ENCODE results near the gene ENDOU.

The ENDOU gene, protein sequence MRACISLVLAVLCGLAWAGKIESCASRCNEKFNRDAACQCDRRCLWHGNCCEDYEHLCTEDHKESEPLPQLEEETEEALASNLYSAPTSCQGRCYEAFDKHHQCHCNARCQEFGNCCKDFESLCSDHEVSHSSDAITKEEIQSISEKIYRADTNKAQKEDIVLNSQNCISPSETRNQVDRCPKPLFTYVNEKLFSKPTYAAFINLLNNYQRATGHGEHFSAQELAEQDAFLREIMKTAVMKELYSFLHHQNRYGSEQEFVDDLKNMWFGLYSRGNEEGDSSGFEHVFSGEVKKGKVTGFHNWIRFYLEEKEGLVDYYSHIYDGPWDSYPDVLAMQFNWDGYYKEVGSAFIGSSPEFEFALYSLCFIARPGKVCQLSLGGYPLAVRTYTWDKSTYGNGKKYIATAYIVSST

DNA sequence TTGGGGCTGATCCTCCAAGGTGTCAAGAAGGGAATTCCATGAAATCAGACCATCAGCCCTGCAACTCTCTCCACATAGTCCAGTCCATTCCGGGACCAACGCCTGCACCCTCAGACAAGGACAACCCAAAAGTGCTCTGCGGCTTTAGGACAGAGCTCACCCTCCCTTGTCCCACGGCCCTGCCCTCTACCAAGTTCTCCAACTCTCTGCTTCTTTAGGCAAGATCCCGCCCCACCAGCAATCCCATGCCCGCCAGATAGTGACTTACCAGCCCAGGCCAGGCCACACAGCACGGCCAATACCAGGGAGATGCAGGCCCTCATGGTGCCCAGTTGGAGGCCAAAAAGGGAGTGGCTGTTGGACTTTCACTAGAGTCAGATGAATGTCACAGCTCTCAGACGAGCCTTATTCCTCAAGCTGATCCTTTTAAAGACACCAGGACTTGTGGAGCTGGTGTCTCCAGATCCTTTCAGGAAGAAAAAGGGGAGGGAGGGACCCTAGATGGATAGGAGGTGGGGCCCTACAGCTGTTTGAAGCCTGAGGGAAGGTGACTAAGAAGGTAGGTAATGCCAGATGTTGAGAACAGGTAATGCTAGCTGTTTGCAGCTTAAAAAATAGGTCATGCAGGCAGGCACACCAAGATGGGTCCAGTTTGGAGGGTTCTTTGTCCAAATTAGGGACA, at the start of gene ENDOU:
TSS of gene ENDOU (minus strand) at position 400 of the 682 bp plus-strand sequence. CDS start at position 323, 77 bp downstream.
- in situ Hi-C loops (cut with MboI; ENCODE audit: low sequenced_read_pairs): no loop called here

- in situ Hi-C loops (cut with MboI; ENCODE audit: low sequenced_read_pairs): no loop called here
Measured at GRCh38 chr12:47774663-47775062, 49.4 kb upstream of the ENDOU start.

DNA sequence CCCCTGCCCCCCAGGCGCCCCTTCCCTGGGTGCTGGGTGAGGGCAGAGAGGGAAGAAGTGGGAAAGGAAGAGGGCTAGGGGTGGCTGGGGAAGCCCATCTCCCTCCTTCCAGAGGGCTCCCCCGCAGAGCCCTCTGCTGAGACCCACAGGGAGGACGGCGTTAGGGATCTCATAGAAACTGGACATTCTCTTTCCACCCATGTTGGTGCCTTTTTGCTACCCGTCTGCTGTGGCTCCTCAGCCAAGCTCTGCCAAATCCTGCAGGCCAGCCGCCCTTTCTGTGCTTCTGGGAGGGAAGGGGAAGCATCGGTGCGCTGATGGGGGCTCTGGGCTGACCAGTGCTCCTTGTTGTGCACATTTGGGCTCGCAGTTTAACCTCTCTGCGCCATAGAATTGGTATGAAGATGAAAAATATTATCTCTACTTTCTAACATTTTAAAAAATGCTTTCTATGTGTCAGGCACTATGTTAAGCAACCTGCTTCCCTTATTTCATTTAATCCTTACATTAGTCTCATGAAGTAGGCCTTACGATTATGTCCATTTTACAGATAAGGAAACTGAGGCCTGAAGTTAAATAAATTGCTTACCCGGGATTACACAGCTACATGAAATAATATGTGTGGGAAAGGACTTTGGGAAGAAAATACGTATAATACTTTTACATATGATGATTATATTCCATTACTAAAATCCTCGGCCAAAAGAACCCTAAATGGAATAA, 48.7 kb upstream of the ENDOU start:
- in situ Hi-C loops (cut with MboI; ENCODE audit: low sequenced_read_pairs): no loop called here

- in situ Hi-C loops (cut with MboI; ENCODE audit: low sequenced_read_pairs): no loop called here
Measured at GRCh38 chr12:47773062-47773857, 48.0 kb upstream of the ENDOU start, which contains the start of gene SLC48A1. Gene SLC48A1, plus strand, starts transcription at chr12:47773238. Its CDS starts 67 bp downstream, at chr12:47773305.

- in situ Hi-C loops (cut with MboI; ENCODE audit: low sequenced_read_pairs): no loop called here
Measured at GRCh38 chr12:47772738-47773061, 47.4 kb upstream of the ENDOU start.

DNA sequence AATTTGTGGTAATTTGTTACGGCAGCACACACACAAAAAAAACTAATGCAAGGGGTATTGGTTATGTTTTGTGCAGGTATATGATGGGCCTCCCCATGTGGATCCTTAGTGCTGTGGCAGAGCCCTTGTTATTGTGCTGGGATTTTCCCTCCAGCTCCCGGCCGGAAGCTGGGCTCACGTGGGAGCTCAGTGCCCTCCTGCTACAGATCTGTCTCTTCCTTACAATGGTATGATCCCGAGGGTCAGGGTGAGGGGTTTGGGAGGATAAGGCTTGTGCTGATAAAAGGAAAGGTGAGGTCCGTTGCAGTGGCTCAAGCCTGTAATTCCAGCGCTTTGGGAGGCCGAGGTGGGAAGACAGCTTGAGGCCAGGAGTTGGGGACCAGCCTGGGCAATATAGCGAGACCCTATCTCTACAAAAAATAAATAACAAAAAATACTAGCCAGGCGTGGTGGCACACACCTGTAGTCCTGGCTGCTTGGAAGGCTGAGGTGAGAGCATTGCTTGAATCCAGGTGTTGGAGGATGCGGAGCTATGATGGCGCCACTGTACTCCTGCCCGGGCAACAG, 46.9 kb upstream of the ENDOU start:
- in situ Hi-C loops (cut with MboI; ENCODE audit: low sequenced_read_pairs): no loop called here

DNA sequence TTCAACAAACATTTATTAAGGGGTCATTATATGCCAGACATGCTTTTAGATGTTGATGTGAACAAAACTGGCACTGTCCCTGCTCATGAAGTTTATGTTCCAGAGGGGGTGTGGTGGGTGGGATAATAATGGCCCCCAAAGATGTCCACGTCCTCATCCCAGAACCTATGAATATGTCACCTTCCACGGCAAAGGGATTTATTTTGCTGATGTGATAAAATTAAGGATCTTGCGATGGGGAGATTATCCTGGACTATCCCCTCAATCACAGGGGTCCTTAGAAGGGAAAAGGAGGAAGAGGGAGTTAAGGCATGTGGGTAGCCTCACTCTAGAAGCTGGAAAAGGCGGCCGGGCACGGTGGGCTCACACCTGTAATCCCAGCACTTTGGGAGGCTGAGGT, 46.0 kb upstream of the ENDOU start:
- in situ Hi-C loops (cut with MboI; ENCODE audit: low sequenced_read_pairs): no loop called here

DNA sequence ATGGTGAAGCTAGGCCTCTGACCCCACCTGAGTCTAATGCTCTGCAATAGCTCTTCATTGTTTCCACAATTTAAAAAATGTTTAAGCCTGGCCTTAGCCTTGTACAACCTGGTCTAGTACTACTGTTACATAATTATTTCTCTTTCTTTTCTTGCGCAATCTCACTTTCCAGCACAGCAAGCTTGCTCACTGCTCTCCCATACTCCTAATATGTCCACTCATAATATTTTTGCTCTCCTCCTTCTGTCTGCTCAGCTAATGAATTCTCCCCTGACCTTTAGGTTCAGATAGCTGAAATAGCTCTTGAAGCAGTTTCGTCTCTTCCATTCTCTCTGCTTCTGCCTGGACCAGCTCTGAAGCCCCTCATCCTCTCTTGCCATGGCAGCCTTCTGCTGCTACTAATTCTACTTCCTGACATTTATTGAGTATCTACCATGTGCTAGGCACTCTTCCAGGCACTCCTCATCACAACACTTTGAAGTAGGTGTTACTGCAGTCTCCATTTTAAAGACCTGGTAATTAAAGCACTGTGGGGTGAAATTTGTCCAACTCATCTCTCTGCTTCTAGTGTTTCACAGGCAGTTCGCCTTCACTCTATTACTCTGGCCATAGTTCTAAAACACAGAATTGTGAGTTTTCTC, 44.9 kb upstream of the ENDOU start:
- in situ Hi-C loops (cut with MboI; ENCODE audit: low sequenced_read_pairs): no loop called here

DNA sequence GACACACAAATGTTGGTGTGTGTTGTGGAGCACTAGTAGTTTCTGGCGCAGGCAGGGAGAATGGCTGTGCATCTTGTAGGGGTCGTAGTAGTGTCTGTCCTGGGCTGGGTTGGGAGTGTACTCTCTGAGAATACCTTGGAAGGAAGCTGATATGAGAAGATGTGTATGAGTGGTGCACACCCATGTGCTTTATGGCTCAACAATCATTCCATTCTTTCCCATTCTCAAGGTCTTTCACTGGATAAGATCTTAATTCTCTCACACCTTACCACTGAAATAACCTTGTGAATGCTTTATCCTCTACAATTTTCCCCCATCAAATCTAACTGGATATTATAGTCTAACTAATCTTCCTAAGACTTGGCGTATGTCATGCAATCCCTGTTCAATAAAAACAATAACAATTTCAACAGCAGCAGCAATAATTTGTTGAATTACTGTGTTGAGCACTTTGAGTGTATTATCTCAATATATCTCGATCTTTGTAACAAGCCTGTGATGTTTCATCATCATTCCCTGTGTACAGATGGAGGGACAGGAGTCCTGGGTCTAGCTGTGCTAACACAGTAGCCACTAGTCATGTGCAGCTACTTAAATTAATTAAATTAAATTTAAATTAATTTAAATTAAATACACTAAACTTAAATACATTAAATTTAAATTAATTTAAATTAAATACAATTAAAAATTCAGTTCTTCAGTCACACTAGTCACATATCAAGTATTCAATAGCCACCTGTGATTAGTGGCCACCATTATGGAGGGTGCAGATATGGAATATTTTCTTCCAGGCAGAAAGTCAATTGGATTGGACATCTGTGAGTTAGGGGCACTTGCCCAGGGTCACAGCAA, 44.2 kb upstream of the ENDOU start:
- in situ Hi-C loops (cut with MboI; ENCODE audit: low sequenced_read_pairs): no loop called here

DNA sequence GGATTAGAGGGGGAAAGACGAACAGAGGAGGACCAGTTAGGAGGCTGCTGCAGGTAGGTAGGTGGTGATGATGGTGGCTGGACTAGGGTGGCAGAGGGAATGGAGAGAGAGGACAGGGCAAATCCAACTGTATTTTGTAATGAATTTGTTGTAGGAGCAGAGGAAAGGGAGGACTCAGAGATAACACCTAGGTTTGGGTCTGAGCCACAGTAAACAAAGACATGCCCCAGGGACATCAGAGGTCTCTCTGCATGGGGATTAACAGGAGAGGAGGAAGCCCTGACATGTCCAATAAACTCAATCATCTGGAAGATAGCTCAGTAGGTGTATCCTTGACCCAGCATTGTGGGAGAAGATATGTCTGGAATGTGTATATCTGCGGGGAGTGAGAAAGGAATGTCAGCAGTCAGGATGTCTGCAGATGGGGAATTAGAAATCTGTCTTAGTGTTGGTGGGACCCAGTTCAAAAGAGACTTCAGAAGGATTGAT, 43.1 kb upstream of the ENDOU start:
- in situ Hi-C loops (cut with MboI; ENCODE audit: low sequenced_read_pairs): no loop called here

GRCh38 chr12:47767216-47767724, 42.0 kb upstream of the ENDOU start:
- in situ Hi-C loops (cut with MboI; ENCODE audit: low sequenced_read_pairs): no loop called here

- in situ Hi-C loops (cut with MboI; ENCODE audit: low sequenced_read_pairs): no loop called here
Measured at GRCh38 chr12:47766502-47767215, 41.4 kb upstream of the ENDOU start.

- in situ Hi-C loops (cut with MboI; ENCODE audit: low sequenced_read_pairs): no loop called here
Measured at GRCh38 chr12:47763481-47764346, 38.4 kb upstream of the ENDOU start.

- in situ Hi-C loops (cut with MboI; ENCODE audit: low sequenced_read_pairs): no loop called here
Measured at GRCh38 chr12:47762850-47763465, 37.7 kb upstream of the ENDOU start.

DNA sequence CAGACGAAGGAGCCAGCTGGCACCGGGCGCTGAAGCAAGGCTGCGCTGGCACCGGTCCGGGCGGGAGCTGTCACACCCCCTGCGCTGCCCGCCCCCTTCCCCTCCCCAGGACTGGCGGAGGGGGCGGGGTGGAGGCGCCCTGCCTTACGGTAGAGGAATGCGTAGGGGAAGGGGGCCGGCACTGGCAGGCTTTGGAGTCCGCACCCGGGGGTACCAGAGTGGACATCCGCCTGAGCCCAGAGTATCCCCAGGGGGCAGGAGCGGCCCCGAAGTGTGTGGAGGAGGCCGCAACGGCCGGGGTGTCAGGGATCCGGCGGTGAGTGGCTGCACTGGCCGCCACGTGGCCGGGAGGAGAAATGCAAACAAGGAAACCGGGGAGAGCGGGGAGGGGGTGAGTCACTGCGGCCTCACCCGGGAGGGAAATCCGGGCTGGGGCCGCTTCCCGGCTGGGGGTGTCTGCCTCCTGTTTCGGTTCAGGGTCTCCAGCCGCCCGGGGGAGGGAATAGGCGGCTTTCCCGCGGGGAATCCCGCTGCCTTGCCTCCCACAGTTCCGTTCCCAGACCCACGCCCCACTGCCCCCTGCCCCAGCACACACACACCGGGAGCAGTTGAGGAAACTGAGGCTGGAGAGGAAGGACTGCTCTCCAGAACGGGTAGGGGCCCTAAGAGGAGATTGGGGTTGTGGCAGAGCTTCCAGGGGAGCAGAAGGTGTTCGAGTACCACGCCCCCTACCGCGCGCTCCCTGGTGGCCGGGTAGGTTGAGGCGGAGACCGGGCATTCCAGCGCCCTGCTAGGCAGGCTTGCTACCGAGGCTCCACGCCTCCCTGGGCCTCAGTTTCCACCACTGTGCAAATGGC, 33.8 kb upstream of the ENDOU start, which contains the start of gene RAPGEF3:
TSS of gene RAPGEF3 (minus strand) at position 47 of the 857 bp plus-strand sequence. CDS start 324 bp downstream, outside the sequence.
- in situ Hi-C loops (cut with MboI; ENCODE audit: low sequenced_read_pairs): no loop called here

- in situ Hi-C loops (cut with MboI; ENCODE audit: low sequenced_read_pairs): no loop called here
Measured at GRCh38 chr12:47758584-47758833, 33.2 kb upstream of the ENDOU start.

All from hTERT RPE-1 (cell line).